Mesodermal cell (in vitro differentiated cells): ENCODE results near the gene GALNT17.

Source experiments
- H3K27ac ChIP-seq: 2 replicates; pipeline ENCODE4 v1.7.0; 2013; ENCODE audit warnings: mild to moderate bottlenecking, low read depth, low read length, moderate library complexity; ENCODE audit not compliant: severe bottlenecking
- H3K36me3 ChIP-seq: 2 replicates; pipeline ENCODE4 v1.7.1; 2013; ENCODE audit warnings: mild to moderate bottlenecking, low read length, moderate library complexity; ENCODE audit not compliant: control insufficient read depth, insufficient read depth
- H3K4me1 ChIP-seq: one replicate; pipeline ENCODE4 v1.7.1; 2013; ENCODE audit warnings: mild to moderate bottlenecking, low read length; ENCODE audit not compliant: insufficient read depth, control insufficient read depth, poor library complexity, severe bottlenecking
- H3K4me3 ChIP-seq: 2 replicates; pipeline ENCODE4 v1.7.0; 2013; ENCODE audit warnings: low read length, control low read depth, mild to moderate bottlenecking; ENCODE audit not compliant: insufficient read depth, poor library complexity, severe bottlenecking; ENCODE audit errors: extremely low read depth
- H3K9me3 ChIP-seq: 2 replicates; pipeline ENCODE4 v1.7.1; 2013; ENCODE audit warnings: mild to moderate bottlenecking, low read length, moderate library complexity; ENCODE audit not compliant: control insufficient read depth
- WGBS, 2 experiments: methylation state at CpG; one replicate each; pipeline ENCODE4 v1.1.5; 2013; ENCODE audit warnings: missing lambda C conversion rate in 2 of 2; ENCODE audit not compliant: insufficient coverage in 2 of 2; 5-methylcytosine and 5-hydroxymethylcytosine counted together

The GALNT17 gene

DNA sequence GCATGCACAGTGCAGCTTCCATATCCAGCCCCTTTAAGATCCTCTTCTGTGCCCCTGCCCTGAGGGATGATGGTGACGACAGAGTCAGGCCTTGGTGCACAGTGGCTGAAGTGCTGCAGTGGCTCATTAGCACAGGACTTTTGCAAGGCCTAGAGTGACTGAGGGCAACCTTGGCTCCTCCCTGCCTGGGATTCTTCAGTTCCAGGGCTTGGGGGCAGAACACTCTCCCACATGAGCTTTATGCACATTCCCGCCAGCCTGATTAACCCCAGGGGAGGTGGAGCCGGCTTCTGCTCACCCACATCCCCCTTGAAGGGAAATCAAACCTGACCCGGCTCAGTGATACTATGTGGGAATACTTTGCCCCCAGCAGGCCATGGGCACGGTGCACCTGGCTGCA is 253.4 kb downstream of the GALNT17 start:
- no peaks in the 10 kb centered on the region for H3K9me3 ChIP-seq
- no peaks in the 10 kb centered on the region for H3K36me3 ChIP-seq
- no peaks in the 10 kb centered on the region for H3K4me1 ChIP-seq
- H3K4me3 ChIP-seq: no peak overlapping the region
- no peak overlapping the region for H3K27ac ChIP-seq
- WGBS, 2 experiments: 79 to 89% methylated on average over 3 to 4 of the region's 5 CpGs

DNA sequence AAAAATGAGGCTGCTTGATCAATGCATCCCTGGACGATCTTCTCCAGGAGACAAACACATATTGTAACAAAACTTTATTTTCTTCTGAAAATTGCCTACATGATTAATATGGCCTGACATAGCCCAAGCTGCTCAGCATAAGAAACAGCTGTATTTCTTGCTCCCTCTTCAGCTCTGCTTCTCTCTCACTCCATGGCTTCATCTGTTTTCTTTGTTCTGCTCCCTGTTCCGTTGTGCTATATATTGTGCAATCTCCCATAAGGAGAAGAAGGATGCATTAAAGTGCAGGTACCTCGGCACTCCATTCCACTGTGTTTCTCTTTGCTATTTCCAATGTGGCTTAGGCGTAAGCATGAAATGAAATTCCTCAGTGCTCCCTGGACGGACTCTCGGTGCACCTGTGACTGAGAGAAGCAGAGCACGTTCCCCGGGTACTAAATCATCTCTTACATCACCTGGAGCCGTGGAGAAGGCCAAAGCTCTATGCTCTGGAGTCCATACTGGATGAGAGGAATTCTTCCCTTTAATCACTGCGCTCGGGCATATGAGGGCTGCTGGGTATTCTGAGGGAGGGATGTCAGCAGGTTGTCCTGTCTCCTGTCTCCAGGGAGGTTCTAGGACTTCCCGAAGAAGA is 254.3 kb downstream of the GALNT17 start:
- no peaks in the 10 kb centered on the region for H3K4me1 ChIP-seq
- H3K4me3 ChIP-seq: no peak overlapping the region
- H3K36me3 ChIP-seq: no peaks in the 10 kb centered on the region
- 88 to 97% methylated on average over 6 to 7 of the region's 12 CpGs for WGBS, 2 experiments
- H3K27ac ChIP-seq: no peak overlapping the region
- no peaks in the 10 kb centered on the region for H3K9me3 ChIP-seq

DNA sequence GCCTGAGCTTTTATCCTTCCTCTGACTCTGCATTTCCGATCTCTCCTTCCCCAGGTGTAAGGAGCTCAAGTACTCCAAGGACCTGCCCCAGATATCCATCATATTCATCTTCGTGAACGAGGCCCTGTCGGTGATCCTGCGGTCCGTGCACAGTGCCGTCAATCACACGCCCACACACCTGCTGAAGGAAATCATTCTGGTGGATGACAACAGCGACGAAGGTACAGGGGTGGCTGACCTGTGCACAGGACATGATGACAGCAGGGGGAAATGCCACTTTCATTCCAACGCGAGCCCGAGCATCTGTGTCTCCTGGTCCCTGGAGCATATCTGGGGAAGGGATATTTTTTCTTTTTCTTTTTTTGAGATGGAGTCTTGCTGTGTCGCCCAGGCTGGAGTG is 256.2 kb downstream of the GALNT17 start:
- WGBS, 2 experiments: 89 to 93% methylated on average over 9 to 13 of the region's 14 CpGs
- Histone ChIP-seq H3K36me3 (no peaks in the 10 kb centered on the region), H3K27ac (no peak overlapping the region), H3K4me3 (no peak overlapping the region), H3K4me1 (no peaks in the 10 kb centered on the region), H3K9me3 (no peaks in the 10 kb centered on the region)

DNA sequence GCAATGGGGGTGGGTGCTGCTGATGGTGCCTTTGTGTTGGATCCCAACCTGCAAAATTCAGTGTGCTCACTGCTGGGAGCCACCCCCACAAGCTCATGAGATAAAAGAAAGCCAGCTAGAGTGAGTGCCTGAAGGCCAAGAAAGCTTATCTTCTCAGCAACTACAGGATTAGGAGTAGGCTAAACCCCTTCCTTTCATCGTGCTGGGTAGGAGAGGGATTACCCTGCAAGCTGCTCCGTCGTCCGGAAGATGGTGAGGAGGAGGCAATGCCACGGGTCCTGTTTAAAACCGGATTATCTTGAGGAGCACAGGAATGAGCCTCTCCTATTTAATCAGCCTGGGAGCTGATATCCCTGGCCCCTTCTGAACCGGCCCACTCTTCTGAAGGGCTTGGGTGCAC is 258.0 kb downstream of the GALNT17 start:
- no peak overlapping the region for H3K4me3 ChIP-seq
- H3K36me3 ChIP-seq: no peaks in the 10 kb centered on the region
- no peaks in the 10 kb centered on the region for H3K9me3 ChIP-seq
- 73 to 96% methylated on average over 3 to 5 of the region's 7 CpGs for WGBS, 2 experiments
- no peaks in the 10 kb centered on the region for H3K4me1 ChIP-seq
- no peak overlapping the region for H3K27ac ChIP-seq

DNA sequence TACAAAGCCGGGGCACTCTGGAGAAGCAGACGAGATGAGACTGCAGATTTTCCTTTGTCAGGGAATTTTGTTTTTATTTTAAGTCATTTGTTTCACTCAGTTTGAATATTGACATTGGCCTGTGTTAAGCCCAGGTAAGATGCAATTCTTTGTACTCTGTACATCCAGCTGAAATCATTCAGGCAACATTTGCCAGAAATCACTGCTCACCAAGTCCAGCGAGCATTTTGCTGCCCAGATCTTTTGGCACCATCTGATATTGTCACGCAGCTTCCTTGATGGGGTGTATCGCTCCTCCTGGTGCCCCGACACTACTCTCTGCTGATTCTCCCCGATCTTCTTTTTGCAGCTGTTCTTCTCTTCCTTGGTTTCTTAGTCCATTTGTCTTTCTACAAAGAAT is 261.7 kb downstream of the GALNT17 start:
- Histone ChIP-seq H3K4me1 (no peaks in the 10 kb centered on the region), H3K9me3 (no peaks in the 10 kb centered on the region), H3K4me3 (no peak overlapping the region), H3K36me3 (no peaks in the 10 kb centered on the region), H3K27ac (no peak overlapping the region)
- WGBS, 2 experiments: 91 to 96% methylated on average over 5 to 7 of the region's 7 CpGs

DNA sequence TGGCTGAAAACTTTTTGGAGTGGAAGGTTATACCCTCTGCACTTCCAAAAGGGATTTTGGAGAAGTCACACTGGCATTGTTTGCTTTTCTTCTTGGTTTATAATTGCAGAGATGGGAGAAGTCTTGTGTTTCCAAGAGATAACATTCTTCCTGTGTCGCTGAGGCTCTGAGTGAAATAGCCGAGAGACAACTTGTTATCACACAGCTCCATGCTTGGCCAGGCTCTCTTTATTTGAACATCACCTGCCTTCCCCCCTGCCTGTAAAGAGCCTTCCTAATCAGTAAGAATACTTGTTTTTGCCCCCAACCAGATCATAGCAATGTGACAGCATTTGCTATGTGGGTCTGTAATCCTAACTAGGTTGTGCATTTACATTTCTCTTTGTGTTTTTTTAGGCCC is 270.7 kb downstream of the GALNT17 start:
- Histone ChIP-seq H3K4me1 (no peaks in the 10 kb centered on the region), H3K27ac (no peak overlapping the region), H3K9me3 (no peaks in the 10 kb centered on the region), H3K4me3 (no peak overlapping the region), H3K36me3 (no peaks in the 10 kb centered on the region)
- 76 to 83% methylated on average over 2 of the region's 2 CpGs for WGBS, 2 experiments

DNA sequence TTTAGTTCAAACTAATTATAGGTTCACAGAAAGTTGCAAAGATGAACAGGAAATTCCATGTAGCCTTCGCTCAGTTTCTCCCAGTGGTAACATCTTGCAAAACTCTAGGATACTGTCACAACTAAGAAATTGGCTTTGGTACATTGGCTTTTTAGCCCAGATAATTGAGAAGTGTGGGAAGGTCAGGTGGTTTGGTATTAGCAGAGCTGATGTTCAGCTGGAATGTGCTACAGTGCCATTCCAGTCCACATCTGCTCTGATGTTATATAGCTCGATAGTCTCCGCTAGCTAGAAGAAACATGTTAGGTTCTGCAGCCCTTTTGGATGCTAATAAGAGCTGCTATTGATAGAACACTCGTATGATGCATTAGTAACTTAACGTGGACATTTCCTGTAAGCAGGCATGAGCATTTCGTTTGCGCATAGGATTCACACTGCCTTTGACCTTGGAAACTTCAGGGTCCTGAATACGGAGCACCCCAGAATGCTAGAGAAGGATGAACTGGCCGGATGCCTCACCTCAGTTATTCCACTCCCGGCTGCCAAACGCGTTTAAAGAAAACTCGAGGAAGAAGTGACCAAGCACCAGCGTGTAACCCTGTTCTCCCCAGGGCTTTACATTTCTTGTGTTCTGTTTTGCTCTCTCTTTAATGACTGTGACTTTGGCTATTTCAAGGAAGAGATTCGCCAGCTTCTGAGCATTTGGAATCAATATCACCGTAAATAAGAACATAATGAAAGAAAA is 271.4 kb downstream of the GALNT17 start:
- Histone ChIP-seq H3K4me3 (no peak overlapping the region), H3K4me1 (no peaks in the 10 kb centered on the region), H3K27ac (no peak overlapping the region), H3K36me3 (no peaks in the 10 kb centered on the region), H3K9me3 (no peaks in the 10 kb centered on the region)
- 89 to 90% methylated on average over 12 to 14 of the region's 16 CpGs for WGBS, 2 experiments

DNA sequence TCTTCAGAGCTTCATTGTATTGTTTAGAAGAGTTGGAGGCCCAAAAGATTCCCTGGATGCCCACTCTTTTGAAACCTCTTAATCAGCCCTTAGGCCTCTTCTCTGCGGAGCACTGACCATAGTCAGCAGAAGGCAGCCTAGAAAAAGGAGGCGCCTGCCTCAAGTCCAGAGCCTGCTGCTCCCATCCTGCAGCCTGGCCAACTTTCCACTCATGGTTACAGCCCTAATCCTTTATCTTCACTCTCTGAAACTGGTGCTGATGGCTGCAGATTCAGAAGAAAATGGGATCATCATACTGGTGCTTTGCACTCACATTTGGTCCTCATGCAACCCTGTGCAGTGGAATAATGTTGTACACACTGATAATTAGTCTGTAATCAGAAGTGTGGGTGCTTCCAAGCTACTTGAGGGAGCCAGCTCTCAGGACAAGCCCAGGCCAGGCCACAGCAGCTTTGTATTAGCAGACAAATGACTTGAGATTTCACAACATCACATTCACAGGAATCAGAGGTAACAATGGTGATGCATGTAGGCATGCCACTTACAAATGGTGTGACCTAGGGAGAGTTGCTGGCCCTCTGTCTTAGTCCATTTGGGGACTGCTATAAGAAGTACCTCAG is 272.9 kb downstream of the GALNT17 start:
- no peak overlapping the region for H3K4me3 ChIP-seq
- H3K36me3 ChIP-seq: no peaks in the 10 kb centered on the region
- H3K4me1 ChIP-seq: no peaks in the 10 kb centered on the region
- WGBS, 2 experiments: 90 to 100% methylated on average over 1 to 2 of the region's 2 CpGs
- H3K27ac ChIP-seq: no peak overlapping the region
- peaks cover 7% of the 10 kb centered on the region for H3K9me3 ChIP-seq

DNA sequence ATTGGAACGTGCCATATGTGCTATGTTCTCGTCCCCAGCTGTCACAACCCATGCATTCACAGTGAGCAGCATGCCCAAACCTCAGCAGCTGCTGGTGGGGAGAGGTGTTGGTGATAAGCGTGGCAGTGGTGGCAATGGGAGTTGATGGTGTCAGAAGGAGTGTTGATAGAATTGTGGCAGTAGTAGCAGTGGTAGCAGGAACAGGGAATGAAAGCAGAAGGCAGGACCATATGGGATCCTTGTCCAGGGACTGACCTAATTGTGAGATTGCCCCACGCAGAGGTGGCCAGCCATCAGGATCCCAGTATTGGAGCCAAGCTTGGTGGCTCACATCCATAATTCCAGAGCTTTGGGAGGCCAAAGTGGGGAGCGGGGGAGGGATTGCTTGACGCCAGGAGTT is 276.3 kb downstream of the GALNT17 start:
- 90 to 100% methylated on average over 3 to 4 of the region's 6 CpGs for WGBS, 2 experiments
- Histone ChIP-seq H3K36me3 (no peaks in the 10 kb centered on the region), H3K27ac (no peak overlapping the region)

DNA sequence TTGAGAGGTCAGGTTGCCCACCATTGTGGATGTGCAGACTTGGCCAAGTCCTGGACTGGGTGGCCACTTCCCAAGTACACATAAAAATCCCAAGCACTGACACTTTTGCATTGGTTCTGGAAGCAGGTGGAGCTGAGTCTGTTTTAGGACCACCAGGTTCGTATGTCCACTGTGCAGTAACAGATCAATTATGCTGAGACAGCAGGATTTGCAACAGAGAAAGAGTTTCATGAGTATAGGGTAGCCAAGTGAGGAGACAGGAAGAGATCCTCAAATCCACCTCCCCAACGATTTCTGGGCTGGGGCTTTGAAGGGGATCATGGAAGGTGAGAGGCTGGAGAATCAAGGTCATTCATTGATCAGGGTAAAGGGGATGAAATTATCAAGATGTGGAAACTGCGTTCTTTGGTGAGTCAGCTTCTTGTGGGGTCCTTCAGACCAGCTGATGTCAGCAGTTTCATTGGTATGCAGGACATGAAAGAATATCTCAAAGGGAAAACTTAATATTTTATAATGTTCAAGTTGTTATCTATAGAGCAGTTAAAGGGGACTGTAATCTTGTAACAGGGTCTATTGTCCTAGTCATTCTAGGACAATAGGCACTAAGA is 277.7 kb downstream of the GALNT17 start:
- Histone ChIP-seq H3K36me3 (no peaks in the 10 kb centered on the region), H3K4me1 (no peaks in the 10 kb centered on the region), H3K9me3 (peaks cover 7% of the 10 kb centered on the region), H3K27ac (no peak overlapping the region), H3K4me3 (no peak overlapping the region)
- WGBS, 2 experiments: 76 to 100% methylated on average over 1 to 2 of the region's 3 CpGs

More for the DNA sequence above, 276.3 kb downstream of the GALNT17 start:
- Histone ChIP-seq H3K9me3 (peaks cover 7% of the 10 kb centered on the region), H3K4me3 (no peak overlapping the region), H3K4me1 (no peaks in the 10 kb centered on the region)
